ENCODE results near the gene DOP1B. TPM values are rescaled to one million over a fixed set of nuclear protein-coding genes. Genes with fewer than 3 reads are reported as not detected.

DOP1B gene, protein sequence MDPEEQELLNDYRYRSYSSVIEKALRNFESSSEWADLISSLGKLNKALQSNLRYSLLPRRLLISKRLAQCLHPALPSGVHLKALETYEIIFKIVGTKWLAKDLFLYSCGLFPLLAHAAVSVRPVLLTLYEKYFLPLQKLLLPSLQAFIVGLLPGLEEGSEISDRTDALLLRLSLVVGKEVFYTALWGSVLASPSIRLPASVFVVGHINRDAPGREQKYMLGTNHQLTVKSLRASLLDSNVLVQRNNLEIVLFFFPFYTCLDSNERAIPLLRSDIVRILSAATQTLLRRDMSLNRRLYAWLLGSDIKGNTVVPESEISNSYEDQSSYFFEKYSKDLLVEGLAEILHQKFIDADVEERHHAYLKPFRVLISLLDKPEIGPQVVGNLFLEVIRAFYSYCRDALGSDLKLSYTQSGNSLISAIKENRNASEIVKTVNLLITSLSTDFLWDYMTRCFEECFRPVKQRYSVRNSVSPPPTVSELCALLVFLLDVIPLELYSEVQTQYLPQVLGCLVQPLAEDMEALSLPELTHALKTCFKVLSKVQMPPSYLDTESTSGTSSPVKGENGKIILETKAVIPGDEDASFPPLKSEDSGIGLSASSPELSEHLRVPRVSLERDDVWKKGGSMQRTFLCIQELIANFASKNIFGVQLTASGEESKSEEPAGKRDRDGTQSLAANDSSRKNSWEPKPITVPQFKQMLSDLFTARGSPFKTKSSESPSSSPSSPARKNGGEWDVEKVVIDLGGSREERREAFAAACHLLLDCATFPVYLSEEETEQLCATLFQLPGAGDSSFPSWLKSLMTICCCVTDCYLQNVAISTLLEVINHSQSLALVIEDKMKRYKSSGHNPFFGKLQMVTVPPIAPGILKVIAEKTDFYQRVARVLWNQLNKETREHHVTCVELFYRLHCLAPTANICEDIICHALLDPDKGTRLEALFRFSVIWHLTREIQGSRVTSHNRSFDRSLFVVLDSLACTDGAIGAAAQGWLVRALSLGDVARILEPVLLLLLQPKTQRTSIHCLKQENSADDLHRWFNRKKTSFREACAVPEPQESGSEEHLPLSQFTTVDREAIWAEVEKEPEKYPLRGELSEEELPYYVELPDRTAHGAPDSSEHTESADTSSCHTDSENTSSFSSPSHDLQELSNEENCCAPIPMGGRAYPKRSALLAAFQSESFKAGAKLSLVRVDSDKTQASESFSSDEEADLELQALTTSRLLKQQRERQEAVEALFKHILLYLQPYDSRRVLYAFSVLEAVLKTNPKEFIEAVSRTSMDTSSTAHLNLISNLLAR (N-terminal part only)
- total RNA-seq, result 8.6 and 9.9 TPM in 2 replicates

DNA sequence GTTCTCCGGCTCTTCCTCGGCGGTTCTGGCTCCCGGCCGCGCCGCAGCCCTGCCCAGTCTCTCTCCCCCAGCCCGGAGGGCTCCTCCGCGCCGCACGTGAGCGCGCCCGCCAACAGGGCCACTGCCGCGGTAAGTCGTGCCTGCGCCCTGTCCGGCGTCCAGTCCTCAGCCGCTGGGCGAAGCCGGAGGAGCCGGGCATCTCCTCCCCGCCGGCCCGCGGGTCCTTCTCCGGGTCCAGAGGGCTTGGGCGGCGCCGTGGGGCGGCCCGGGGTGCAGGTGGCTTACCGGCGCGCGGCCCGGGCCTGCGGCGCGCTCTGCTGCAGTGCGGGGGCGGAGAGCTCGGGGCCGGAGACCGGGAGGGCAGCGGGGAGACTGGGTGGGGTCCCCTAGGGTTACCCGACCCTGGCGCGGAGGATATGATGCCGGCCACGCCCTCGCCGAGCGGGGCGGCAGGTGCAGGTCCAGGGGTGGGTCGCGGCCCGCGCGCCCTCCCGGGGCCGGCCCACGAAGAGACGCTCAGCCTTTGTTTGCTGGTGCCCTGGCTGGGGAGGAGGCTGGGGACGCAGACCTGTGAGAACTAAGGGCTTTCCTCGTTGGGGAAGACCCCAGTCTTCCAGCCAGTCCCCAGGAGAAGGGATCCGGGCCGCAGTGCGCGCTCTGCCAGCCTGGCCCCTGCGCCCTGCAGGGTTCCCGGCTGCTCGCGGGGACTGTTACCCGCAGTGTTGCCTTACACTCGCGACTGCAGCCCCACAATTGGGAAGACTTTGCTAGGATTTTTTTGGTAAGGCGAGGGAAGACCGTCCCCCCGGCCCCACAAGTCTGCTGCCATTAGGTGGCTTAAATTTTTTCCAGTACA lies at the start of gene DOP1B:
TSS of gene DOP1B (plus strand) at position 10 of the 856 bp plus-strand sequence. CDS start 7,910 bp downstream, outside the sequence.

DNA sequence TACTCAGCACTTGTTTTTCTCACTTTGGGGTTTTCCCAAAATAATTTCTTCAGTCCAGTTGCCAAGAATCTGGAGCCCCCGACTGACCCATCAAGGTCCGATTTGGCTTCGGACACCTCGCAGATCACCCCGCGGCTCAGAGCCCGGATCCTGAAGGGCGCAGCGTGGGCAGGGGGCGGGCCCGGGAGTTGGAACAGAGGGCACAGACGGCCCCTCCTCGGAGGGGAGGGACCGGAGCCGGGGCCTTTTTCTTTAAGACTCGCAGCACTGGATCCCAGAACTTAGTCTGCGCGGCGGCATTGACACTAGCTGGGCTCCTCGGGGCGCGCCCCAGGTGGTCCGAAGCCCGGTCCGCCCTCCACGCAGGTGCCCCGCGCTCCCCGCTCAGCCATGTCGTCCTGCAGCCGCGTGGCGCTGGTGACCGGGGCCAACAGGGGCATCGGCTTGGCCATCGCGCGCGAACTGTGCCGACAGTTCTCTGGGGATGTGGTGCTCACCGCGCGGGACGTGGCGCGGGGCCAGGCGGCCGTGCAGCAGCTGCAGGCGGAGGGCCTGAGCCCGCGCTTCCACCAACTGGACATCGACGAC lies 21.7 kb upstream of the DOP1B start, which contains the start of gene CBR3:
TSS of gene CBR3 (plus strand) at position 277 of the 588 bp plus-strand sequence. CDS start at position 391, 114 bp downstream.

Other genes with a start within 250 kb of the DOP1B start
- 10.0 and 12.1 TPM in 2 replicates for gene SETD4, start 96.3 kb upstream of the DOP1B start, total RNA-seq
- 104 and 105 TPM in 2 replicates for gene CBR1, start 86.8 kb upstream of the DOP1B start, total RNA-seq
- gene CBR3, start 21.7 kb upstream of the DOP1B start, total RNA-seq, result 15.9 and 20.0 TPM in 2 replicates
- gene MORC3, start 163.4 kb downstream of the DOP1B start, total RNA-seq, result 24.3 and 41.4 TPM in 2 replicates
- 1.4 and 5.8 TPM in 2 replicates for gene CHAF1B, start 228.6 kb downstream of the DOP1B start, total RNA-seq